ENCODE measurements around the gene GSK3A. TPM values are rescaled to one million over a fixed set of nuclear protein-coding genes. Genes with fewer than 3 reads are reported as not detected.

GSK3A gene
- total RNA-seq (2022; extraction: Qiagen RNA extraction): 115 to 168 TPM (median 158 TPM) in 5 replicates

GRCh38 chr19:42242512-42243409 is at the start of gene GSK3A:
Gene GSK3A, minus strand, starts transcription at chr19:42242602. Its CDS starts 137 bp downstream, at chr19:42242465.

GRCh38 chr19:42268704-42269477 is 26.5 kb upstream of the GSK3A start, which contains the start of gene CIC:
Gene CIC, plus strand, starts transcription at chr19:42269252. Its CDS starts 2,532 bp downstream, at chr19:42271784.

GRCh38 chr19:42254850-42255765 is 12.7 kb upstream of the GSK3A start, which contains the start of gene ERF:
Gene ERF, minus strand, starts transcription at chr19:42255128. Its CDS starts 129 bp downstream, at chr19:42254999.

GRCh38 chr19:42219812-42220750 is 22.3 kb downstream of the GSK3A start, which contains the start of gene ZNF526:
Gene ZNF526, plus strand, starts transcription at chr19:42220312. Its CDS starts 4,092 bp downstream, at chr19:42224404.

GRCh38 chr19:42217520-42218437 is 24.6 kb downstream of the GSK3A start, which contains the start of gene DEDD2:
Gene DEDD2, minus strand, starts transcription at chr19:42217677. Its CDS starts 670 bp downstream, at chr19:42217007.

Other genes with a start within 250 kb of the GSK3A start
- gene ATP1A3, start 248.4 kb downstream of the GSK3A start, total RNA-seq (2022; extraction: Qiagen RNA extraction): 3.6 to 5.7 TPM (median 5.3 TPM) in 5 replicates
- gene GRIK5, start 172.4 kb downstream of the GSK3A start, total RNA-seq (2022; extraction: Qiagen RNA extraction): 0.38 to 0.72 TPM (median 0.58 TPM) in 5 replicates
- 26.8 to 41.0 TPM (median 37.4 TPM) in 5 replicates for gene ZNF574, start 166.4 kb downstream of the GSK3A start, total RNA-seq (2022; extraction: Qiagen RNA extraction)
- 0.27 to 0.69 TPM (median 0.58 TPM) in 5 replicates for gene POU2F2, start 110.2 kb downstream of the GSK3A start, total RNA-seq (2022; extraction: Qiagen RNA extraction)
- gene DEDD2, start 24.9 kb downstream of the GSK3A start, total RNA-seq (2022; extraction: Qiagen RNA extraction): 68.1 to 93.9 TPM (median 85.4 TPM) in 5 replicates
- gene ZNF526, start 22.3 kb downstream of the GSK3A start, total RNA-seq (2022; extraction: Qiagen RNA extraction): 15.4 to 21.1 TPM (median 19.6 TPM) in 5 replicates
- gene ERF, start 12.5 kb upstream of the GSK3A start, total RNA-seq (2022; extraction: Qiagen RNA extraction): 99.5 to 132 TPM (median 132 TPM) in 5 replicates
- 44.4 to 64.0 TPM (median 60.3 TPM) in 5 replicates for gene CIC, start 26.6 kb upstream of the GSK3A start, total RNA-seq (2022; extraction: Qiagen RNA extraction)
- gene PRR19, start 59.5 kb upstream of the GSK3A start, total RNA-seq (2022; extraction: Qiagen RNA extraction): 3.8 to 4.7 TPM (median 4.1 TPM) in 5 replicates
- gene PAFAH1B3, start 60.0 kb upstream of the GSK3A start, total RNA-seq (2022; extraction: Qiagen RNA extraction): 127 to 157 TPM (median 154 TPM) in 5 replicates
- 2.1 to 4.1 TPM (median 2.8 TPM) in 5 replicates for gene TMEM145, start 70.7 kb upstream of the GSK3A start, total RNA-seq (2022; extraction: Qiagen RNA extraction)
- 20.9 to 29.9 TPM (median 23.3 TPM) in 5 replicates for gene MEGF8, start 83.0 kb upstream of the GSK3A start, total RNA-seq (2022; extraction: Qiagen RNA extraction)
- 39.2 to 54.5 TPM (median 51.7 TPM) in 5 replicates for gene CNFN, start 147.7 kb upstream of the GSK3A start, total RNA-seq (2022; extraction: Qiagen RNA extraction)
- 1.5 to 3.1 TPM (median 2.4 TPM) in 5 replicates for gene LIPE, start 184.8 kb upstream of the GSK3A start, total RNA-seq (2022; extraction: Qiagen RNA extraction)
- gene CXCL17, start 200.3 kb upstream of the GSK3A start, total RNA-seq (2022; extraction: Qiagen RNA extraction): 0.08 to 0.18 TPM in 2 of 5 replicates, not detected in the others